HL-60 (cell line): ENCODE results near the gene SMOC2.

Source experiments
- CTCF ChIP-seq: IDR thresholded peaks from one replicate; pipeline ENCODE4 v1.5.1; 2011; ENCODE audit warnings: low read length, control low read depth, inconsistent platforms; ENCODE audit not compliant: insufficient read depth
- GABPA ChIP-seq: IDR thresholded peaks from 2 replicates; pipeline ENCODE4 v1.6.1; 2012; ENCODE audit warnings: low read depth
- POLR2AphosphoS5 ChIP-seq: IDR thresholded peaks from 2 replicates; pipeline ENCODE4 v1.6.1; 2012; ENCODE audit warnings: low read depth
- SPI1 ChIP-seq: IDR thresholded peaks from 2 replicates; pipeline ENCODE4 v1.6.1; 2012; ENCODE audit warnings: low read depth, mild to moderate bottlenecking, borderline replicate concordance
- TF ChIP-seq, protein P1 (sequence below): IDR thresholded peaks from 2 replicates; pipeline ENCODE4 v1.6.1; 2012; ENCODE audit warnings: low read depth; ENCODE audit not compliant: insufficient replicate concordance

- TF ChIP-seq CTCF (no peak), POLR2AphosphoS5 (no peak), GABPA (no peak), SPI1 (no peak)
- TF ChIP-seq, protein P1, sequence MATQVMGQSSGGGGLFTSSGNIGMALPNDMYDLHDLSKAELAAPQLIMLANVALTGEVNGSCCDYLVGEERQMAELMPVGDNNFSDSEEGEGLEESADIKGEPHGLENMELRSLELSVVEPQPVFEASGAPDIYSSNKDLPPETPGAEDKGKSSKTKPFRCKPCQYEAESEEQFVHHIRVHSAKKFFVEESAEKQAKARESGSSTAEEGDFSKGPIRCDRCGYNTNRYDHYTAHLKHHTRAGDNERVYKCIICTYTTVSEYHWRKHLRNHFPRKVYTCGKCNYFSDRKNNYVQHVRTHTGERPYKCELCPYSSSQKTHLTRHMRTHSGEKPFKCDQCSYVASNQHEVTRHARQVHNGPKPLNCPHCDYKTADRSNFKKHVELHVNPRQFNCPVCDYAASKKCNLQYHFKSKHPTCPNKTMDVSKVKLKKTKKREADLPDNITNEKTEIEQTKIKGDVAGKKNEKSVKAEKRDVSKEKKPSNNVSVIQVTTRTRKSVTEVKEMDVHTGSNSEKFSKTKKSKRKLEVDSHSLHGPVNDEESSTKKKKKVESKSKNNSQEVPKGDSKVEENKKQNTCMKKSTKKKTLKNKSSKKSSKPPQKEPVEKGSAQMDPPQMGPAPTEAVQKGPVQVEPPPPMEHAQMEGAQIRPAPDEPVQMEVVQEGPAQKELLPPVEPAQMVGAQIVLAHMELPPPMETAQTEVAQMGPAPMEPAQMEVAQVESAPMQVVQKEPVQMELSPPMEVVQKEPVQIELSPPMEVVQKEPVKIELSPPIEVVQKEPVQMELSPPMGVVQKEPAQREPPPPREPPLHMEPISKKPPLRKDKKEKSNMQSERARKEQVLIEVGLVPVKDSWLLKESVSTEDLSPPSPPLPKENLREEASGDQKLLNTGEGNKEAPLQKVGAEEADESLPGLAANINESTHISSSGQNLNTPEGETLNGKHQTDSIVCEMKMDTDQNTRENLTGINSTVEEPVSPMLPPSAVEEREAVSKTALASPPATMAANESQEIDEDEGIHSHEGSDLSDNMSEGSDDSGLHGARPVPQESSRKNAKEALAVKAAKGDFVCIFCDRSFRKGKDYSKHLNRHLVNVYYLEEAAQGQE, result no peak
Measured at GRCh38 chr6:168631564-168631963, 190.6 kb downstream of the SMOC2 start.
